ENCODE results near the gene CHST4.

Gene CHST4

GRCh38 chr16:71542377-71542776 is 16.2 kb downstream of the CHST4 start:
- H3K27me3 ChIP-seq (ENCODE audit: insufficient read depth, low read length, poor library complexity): peaks cover 6% of the 10 kb centered on the region
- H3K36me3 ChIP-seq (ENCODE audit: insufficient read depth, low read length): no peaks in the 10 kb centered on the region
- peaks cover 2% of the 10 kb centered on the region; the same call in 1 of the 2 replicates for H4K20me1 ChIP-seq (ENCODE audit: insufficient read depth, low read length)
- H3K4me3 ChIP-seq (ENCODE audit: low read depth in 1 of 2, low read length in 2 of 2): no peak overlapping the region
- no peaks in the 10 kb centered on the region for H3K9me3 ChIP-seq (ENCODE audit: insufficient read depth, low read length, severe bottlenecking)
- H3K9ac ChIP-seq (ENCODE audit: low read depth, low read length): no peak overlapping the region
- peak; percentile 81 for ATAC-seq (ENCODE audit: insufficient read depth, low read depth)
- no peak overlapping the region for H3K4me2 ChIP-seq (ENCODE audit: insufficient read depth, low read length)
- H3K79me2 ChIP-seq (ENCODE audit: insufficient read depth, low read length): no peaks in the 10 kb centered on the region
- no peak overlapping the region for H3K27ac ChIP-seq (ENCODE audit: low read length)
- no peak overlapping the region for H2AFZ ChIP-seq (ENCODE audit: low read depth, low read length)
- peak; percentile 72 for TF ChIP-seq CTCF (IDR thresholded peaks at IDR 0.05; ENCODE audit: borderline replicate concordance, extremely low read depth, low read length, poor library complexity, severe bottlenecking)
- TF ChIP-seq EZH2 (IDR thresholded peaks at IDR 0.05; ENCODE audit: borderline replicate concordance, low read depth, low read length, severe bottlenecking): no peak
- DNase-seq: peak; percentile 56
- H3K4me1 ChIP-seq (ENCODE audit: insufficient read depth, low read length): no peaks in the 10 kb centered on the region

- Histone ChIP-seq H2AFZ (ENCODE audit: low read depth, low read length) (no peak overlapping the region), H3K9ac (ENCODE audit: low read depth, low read length) (no peak overlapping the region), H4K20me1 (ENCODE audit: insufficient read depth, low read length) (no peaks in the 10 kb centered on the region), H3K27me3 (ENCODE audit: insufficient read depth, low read length, poor library complexity) (no peaks in the 10 kb centered on the region), H3K9me3 (ENCODE audit: insufficient read depth, low read length, severe bottlenecking) (no peaks in the 10 kb centered on the region), H3K36me3 (ENCODE audit: insufficient read depth, low read length) (no peaks in the 10 kb centered on the region), H3K79me2 (ENCODE audit: insufficient read depth, low read length) (no peaks in the 10 kb centered on the region), H3K4me1 (ENCODE audit: insufficient read depth, low read length) (no peaks in the 10 kb centered on the region), H3K4me3 (ENCODE audit: low read depth in 1 of 2, low read length in 2 of 2) (no peak overlapping the region), H3K27ac (ENCODE audit: low read length) (no peak overlapping the region), H3K4me2 (ENCODE audit: insufficient read depth, low read length) (no peak overlapping the region)
- no peak for ATAC-seq (ENCODE audit: insufficient read depth, low read depth)
- no peak for DNase-seq
- TF ChIP-seq CTCF (IDR thresholded peaks at IDR 0.05; ENCODE audit: borderline replicate concordance, extremely low read depth, low read length, poor library complexity, severe bottlenecking) (no peak), EZH2 (IDR thresholded peaks at IDR 0.05; ENCODE audit: borderline replicate concordance, low read depth, low read length, severe bottlenecking) (no peak)
These were observed 20.9 kb downstream of the CHST4 start for GRCh38 chr16:71547168-71547567.

- Histone ChIP-seq H3K4me1 (ENCODE audit: insufficient read depth, low read length) (no peaks in the 10 kb centered on the region), H3K27me3 (ENCODE audit: insufficient read depth, low read length, poor library complexity) (no peaks in the 10 kb centered on the region), H4K20me1 (ENCODE audit: insufficient read depth, low read length) (no peaks in the 10 kb centered on the region), H3K9ac (ENCODE audit: low read depth, low read length) (no peak overlapping the region), H2AFZ (ENCODE audit: low read depth, low read length) (no peak overlapping the region), H3K27ac (ENCODE audit: low read length) (no peak overlapping the region), H3K9me3 (ENCODE audit: insufficient read depth, low read length, severe bottlenecking) (no peaks in the 10 kb centered on the region), H3K4me2 (ENCODE audit: insufficient read depth, low read length) (no peak overlapping the region), H3K79me2 (ENCODE audit: insufficient read depth, low read length) (no peaks in the 10 kb centered on the region), H3K36me3 (ENCODE audit: insufficient read depth, low read length) (no peaks in the 10 kb centered on the region), H3K4me3 (ENCODE audit: low read depth in 1 of 2, low read length in 2 of 2) (no peak overlapping the region)
- TF ChIP-seq CTCF (IDR thresholded peaks at IDR 0.05; ENCODE audit: borderline replicate concordance, extremely low read depth, low read length, poor library complexity, severe bottlenecking) (peak; percentile 22), EZH2 (IDR thresholded peaks at IDR 0.05; ENCODE audit: borderline replicate concordance, low read depth, low read length, severe bottlenecking) (no peak)
- ATAC-seq (ENCODE audit: insufficient read depth, low read depth) (no peak), DNase-seq (no peak)
These were observed 26.7 kb downstream of the CHST4 start for GRCh38 chr16:71552698-71553503.
